Endothelial cell of umbilical vein (primary cell): ENCODE results near the gene ILKAP. TPM values are rescaled to one million over a fixed set of nuclear protein-coding genes. Genes with fewer than 3 reads are reported as not detected.

Source experiments
- BruUV-seq: library from RNA; stranded (reverse); fragments of 400-500 nt; replicated peaks from 2 replicates; lab custom pipeline; 2021; lab: Mats Ljungman, UMichigan
- CTCF ChIA-PET: fragments of 300-600, 350-600 bp; sonication (Branson Sonifier 250); formaldehyde crosslinking; loops from one replicate; lab custom pipeline; 2021; ENCODE audit warnings: antibody characterized with exemption, inconsistent platforms; lab: Charles Lee
- POLR2A ChIA-PET: fragments of 300-600, 350-600 bp; sonication (Branson Sonifier 250); formaldehyde crosslinking; loops from one replicate; lab custom pipeline; 2021; ENCODE audit warnings: antibody characterized with exemption, inconsistent platforms; lab: Charles Lee
- DNase-seq: peaks from one replicate; pipeline ENCODE4 v3.0.0-alpha.2; 2011; ENCODE audit warnings: low read depth, low spot score
- FAIRE-seq: peaks from 2 replicates; lab custom pipeline; 2011; peaks lifted over from hg19 to GRCh38; lab: Jason Lieb, UNC
- H2AFZ ChIP-seq: 2 replicates; pipeline ENCODE4 v1.6.0; 2012; ENCODE audit warnings: low read depth, low read length, control low read depth, inconsistent platforms
- H3K27ac ChIP-seq: 2 replicates; pipeline ENCODE4 v1.5.1; 2011; ENCODE audit warnings: low read depth, mild to moderate bottlenecking, control low read depth, low read length, moderate library complexity; ENCODE audit not compliant: insufficient read depth
- H3K27me3 ChIP-seq, 2 experiments: 2 replicates each; pipeline versions ENCODE4 v1.6.0 to v1.6.1; 2011; ENCODE audit warnings: low read length in 2 of 2, mixed read lengths in 1 of 2; ENCODE audit not compliant: control insufficient read depth in 2 of 2, insufficient read depth in 2 of 2
- H3K36me3 ChIP-seq, 2 experiments: 2 replicates in 1 of 2; 3 replicates in 1 of 2; pipeline ENCODE4 v1.5.1; 2011; ENCODE audit warnings: low read length in 2 of 2, mild to moderate bottlenecking in 1 of 2, moderate library complexity in 1 of 2; ENCODE audit not compliant: control insufficient read depth in 2 of 2, insufficient read depth in 2 of 2; ENCODE audit errors: extremely low read depth in 1 of 2
- H3K4me1 ChIP-seq: 3 replicates; pipeline ENCODE4 v1.5.1; 2011; ENCODE audit warnings: mild to moderate bottlenecking, low read length; ENCODE audit not compliant: control insufficient read depth, insufficient read depth; ENCODE audit errors: extremely low read depth
- H3K4me2 ChIP-seq: 2 replicates; pipeline ENCODE4 v1.6.1; 2011; ENCODE audit warnings: low read length, control low read depth, mixed read lengths; ENCODE audit not compliant: insufficient read depth
- H3K4me3 ChIP-seq, 3 experiments: fragments of 200-600 bp in 1 of 3; sonication (generic), shearing (Covaris generic) in 1 of 3; replicated peaks in 1 of 3; 2 replicates each; pipeline ENCODE4 v1.5.1; 2011 to 2016; ENCODE audit warnings: control low read depth in 3 of 3, low read length in 3 of 3, mild to moderate bottlenecking in 2 of 3, inconsistent platforms in 1 of 3, low read depth in 1 of 3, moderate library complexity in 1 of 3; ENCODE audit not compliant: insufficient read depth in 1 of 3
- H3K79me2 ChIP-seq: 2 replicates; pipeline ENCODE4 v1.6.0; 2012; ENCODE audit warnings: low read length, inconsistent platforms; ENCODE audit not compliant: control insufficient read depth, insufficient read depth
- H3K9ac ChIP-seq: replicated peaks from 2 replicates; pipeline ENCODE3; 2011; ENCODE audit warnings: low read length, control low read depth; ENCODE audit not compliant: insufficient read depth; ENCODE audit errors: extremely low read depth
- H3K9me1 ChIP-seq: replicated peaks from 3 replicates; pipeline ENCODE4 v1.6.0; 2011; ENCODE audit warnings: mild to moderate bottlenecking, low read length; ENCODE audit not compliant: control insufficient read depth, insufficient read depth; ENCODE audit errors: extremely low read depth
- H3K9me3 ChIP-seq: replicated peaks from 2 replicates; pipeline ENCODE4 v1.5.1; 2012; ENCODE audit warnings: low read length, inconsistent platforms; ENCODE audit not compliant: control insufficient read depth, insufficient read depth
- H4K20me1 ChIP-seq: replicated peaks from 2 replicates; pipeline ENCODE3; 2011; ENCODE audit warnings: mild to moderate bottlenecking, low read length; ENCODE audit not compliant: control insufficient read depth, insufficient read depth; ENCODE audit errors: extremely low read depth
- CTCF ChIP-seq, 2 donors: IDR thresholded peaks; 1 replicate in 1 of 2; 2 replicates in 1 of 2; pipeline ENCODE4 v1.5.1; 2011; ENCODE audit warnings: low read length in 2 of 2, mild to moderate bottlenecking in 2 of 2, moderate library complexity in 2 of 2, control low read depth in 1 of 2, inconsistent platforms in 1 of 2, low read depth in 1 of 2; ENCODE audit not compliant: insufficient read depth in 1 of 2; ENCODE audit errors: extremely low read depth in 1 of 2
- EZH2 ChIP-seq: IDR thresholded peaks from 2 replicates; pipeline ENCODE4 v1.6.1; 2012; ENCODE audit warnings: borderline replicate concordance, low read depth, mild to moderate bottlenecking, moderate library complexity, low read length, inconsistent platforms; ENCODE audit not compliant: severe bottlenecking
- FOS ChIP-seq: IDR thresholded peaks from 2 replicates; pipeline ENCODE4 v1.6.1; 2011; ENCODE audit warnings: mild to moderate bottlenecking, low read length, moderate library complexity, borderline replicate concordance; ENCODE audit not compliant: insufficient read depth
- GATA2 ChIP-seq: IDR thresholded peaks from 2 replicates; pipeline ENCODE4 v1.7.0; 2011; ENCODE audit warnings: low read depth, mild to moderate bottlenecking, moderate library complexity, mixed read lengths, low read length; ENCODE audit not compliant: insufficient read length, insufficient read depth
- JUN ChIP-seq: IDR thresholded peaks from 2 replicates; pipeline ENCODE4 v1.6.1; 2011; ENCODE audit warnings: borderline replicate concordance, low read depth; ENCODE audit not compliant: insufficient read length, insufficient read depth
- MYC ChIP-seq: IDR thresholded peaks from one replicate; pipeline ENCODE4 v1.6.1; 2011; ENCODE audit warnings: mild to moderate bottlenecking, low read depth, low read length
- POLR2A ChIP-seq: IDR thresholded peaks from 2 replicates; pipeline ENCODE4 v1.6.1; 2012; ENCODE audit warnings: low read depth, mild to moderate bottlenecking, control low read depth, low read length
- POLR2AphosphoS5 ChIP-seq: IDR thresholded peaks from 2 replicates; pipeline ENCODE4 v1.6.1; 2012; ENCODE audit warnings: low read depth, mild to moderate bottlenecking, control low read depth, low read length, moderate library complexity; ENCODE audit not compliant: insufficient read depth
- dilution Hi-C: fragments of 300-500 bp; cut with MboI; formaldehyde crosslinking; loops from one replicate; pipeline ENCODE4 v1.15.0; 2019; ENCODE audit warnings: low sequenced_read_pairs; ENCODE audit not compliant: extremely low pct_ligation_motif_present
- intact Hi-C: fragments of 100-400 bp; cut with micrococcal nuclease; formaldehyde crosslinking; loops from one replicate; pipeline ENCODE4 v1.10.0; 2022
- polyA plus RNA-seq, 4 experiments: library from polyadenylated mRNA; depleted of rRNA in 3 of 4; stranded (reverse) in 3 of 4; unstranded in 1 of 4; fragments of >200 nt; gene quantifications; 2 replicates each; pipeline versions ENCODE4 v1.2.1 to v1.2.3, GENCODE V29; 2011 to 2012; ENCODE audit warnings: missing spikeins in 1 of 4
- total RNA-seq: library from RNA; stranded (reverse); gene quantifications from 2 replicates; pipeline ENCODE4 v1.2.3, GENCODE V29; 2021
- TF ChIP-seq, protein P1 (sequence below): IDR thresholded peaks from 2 replicates; pipeline ENCODE4 v1.6.1; 2011; ENCODE audit not compliant: insufficient read depth, insufficient read length

Gene ILKAP
- total and polyA plus RNA-seq, 2 donors (not counting 3 experiments of a cell fraction or from before 2014, with no cell fraction given), result 49.2 to 49.8 TPM

DNA sequence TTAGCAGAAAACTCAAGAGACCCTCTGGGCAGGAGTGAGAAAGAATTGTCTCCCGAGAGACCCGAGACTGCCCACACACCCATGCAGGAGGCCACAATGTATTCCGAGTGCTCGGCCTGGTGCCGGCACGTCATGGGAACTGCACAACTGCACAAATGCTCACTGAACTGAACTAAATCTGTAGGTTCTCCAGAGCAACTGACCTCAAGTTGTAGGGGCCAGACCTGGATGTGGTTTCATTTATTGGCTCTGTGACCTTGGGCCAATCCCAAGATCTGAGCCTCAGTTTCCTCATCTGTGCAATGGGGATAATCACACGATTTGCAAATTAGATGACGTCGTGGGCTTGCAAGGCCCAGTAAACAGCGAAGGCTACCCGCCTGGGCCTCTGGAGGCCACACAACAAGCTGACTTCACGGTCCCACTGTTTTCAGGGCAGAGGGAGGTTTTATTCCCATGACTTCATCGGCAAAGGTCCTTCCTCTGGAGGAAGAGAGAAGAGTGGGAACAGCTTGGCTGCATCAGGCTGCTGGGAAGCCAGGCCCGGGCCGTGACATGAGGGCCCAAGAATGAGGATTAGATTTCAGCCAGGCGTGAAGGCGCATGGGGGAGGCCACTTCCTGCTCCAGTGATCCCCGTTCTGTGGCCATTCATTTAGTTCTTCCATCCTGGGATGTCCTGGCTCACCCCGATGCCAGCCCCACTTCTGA lies 48.3 kb downstream of the ILKAP start:
- no peaks in the 10 kb centered on the region for H3K9me3 ChIP-seq
- H3K9ac ChIP-seq, result no peak overlapping the region
- ChIA-PET POLR2A (no interaction called here), CTCF (interaction anchor here (1.6 kb wide), 1 partner anchor 109 kb away, joined by 4 read pairs; no protein-coding TSS in a partner anchor)
- peaks cover 0 to 3% of the 10 kb centered on the region in 2 experiments for H3K27me3 ChIP-seq
- no peak for TF ChIP-seq EZH2
- TF ChIP-seq MYC, result no peak
- TF ChIP-seq, protein P1, sequence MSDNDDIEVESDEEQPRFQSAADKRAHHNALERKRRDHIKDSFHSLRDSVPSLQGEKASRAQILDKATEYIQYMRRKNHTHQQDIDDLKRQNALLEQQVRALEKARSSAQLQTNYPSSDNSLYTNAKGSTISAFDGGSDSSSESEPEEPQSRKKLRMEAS, result no peak
- TF ChIP-seq POLR2AphosphoS5, result no peak
- no peak for TF ChIP-seq POLR2A
- TF ChIP-seq JUN, result no peak
- no peak for TF ChIP-seq CTCF (IDR thresholded peaks at IDR 0.05; ENCODE audit: extremely low read depth in 1 of 2, insufficient read depth in 1 of 2, low read depth in 1 of 2, low read length in 2 of 2)
- TF ChIP-seq FOS, result no peak
- no peak for TF ChIP-seq GATA2
- H3K36me3 ChIP-seq, result no peaks in the 10 kb centered on the region
- dilution Hi-C loops (no loop called here), intact Hi-C loops (no loop called here)
- H3K27ac ChIP-seq, result no peak overlapping the region
- no peaks in the 10 kb centered on the region for H3K9me1 ChIP-seq
- no peaks in the 10 kb centered on the region for H3K4me1 ChIP-seq
- no peak for DNase-seq
- FAIRE-seq, result no peak
- H2AFZ ChIP-seq, result no peak overlapping the region
- no peak overlapping the region for H3K4me2 ChIP-seq
- H4K20me1 ChIP-seq, result no peaks in the 10 kb centered on the region
- BruUV-seq, result no TSS peak
- no peak overlapping the region for H3K4me3 ChIP-seq
- no peaks in the 10 kb centered on the region for H3K79me2 ChIP-seq
